Activated T-helper 1 cell treated with anti-CD3 and anti-CD28 coated beads, Interleukin-12 subunit alpha, Interleukin-12 subunit beta, Interleukin-2, Interleukin-4 antibody, amounts not matched to agents 30 ng/mL and 10 ng/mL and 1 ng/mL, durations not matched to agents 14 hours and 24 hours and 36 hours (primary cell): ENCODE data around the gene FMN1. TPM values are rescaled to one million over a fixed set of nuclear protein-coding genes. Genes with fewer than 3 reads are reported as not detected.

Source experiments
- DNase-seq: peaks from one replicate; pipeline ENCODE4 v3.0.0; 2021; ENCODE audit warnings: low spot score
- H3K27ac Mint-ChIP-seq: one replicate; pipeline ENCODE4 v1.8.0; 2021; ENCODE audit warnings: mild to moderate bottlenecking, mixed read lengths
- H3K27me3 Mint-ChIP-seq: one replicate; pipeline ENCODE4 v1.8.0; 2022; ENCODE audit warnings: mild to moderate bottlenecking, moderate library complexity, mixed read lengths; ENCODE audit not compliant: insufficient read depth
- H3K36me3 Mint-ChIP-seq: one replicate; pipeline ENCODE4 v1.8.0; 2021; ENCODE audit warnings: low read depth, mixed read lengths
- H3K4me1 Mint-ChIP-seq: one replicate; pipeline ENCODE4 v1.8.0; 2021; ENCODE audit warnings: low read depth, mixed read lengths
- H3K4me3 Mint-ChIP-seq: one replicate; pipeline ENCODE4 v1.8.0; 2021; ENCODE audit warnings: mild to moderate bottlenecking, moderate library complexity, mixed read lengths
- H3K9me3 Mint-ChIP-seq: one replicate; pipeline ENCODE4 v1.8.0; 2021; ENCODE audit warnings: mixed read lengths
- intact Hi-C: fragments of 100-400 bp; cut with micrococcal nuclease; formaldehyde crosslinking; loops from one replicate; pipeline ENCODE4 v1.15.1; 2024
- total RNA-seq: library from RNA; stranded (reverse); gene quantifications from 2 replicates; pipeline ENCODE4 v1.2.3, GENCODE V29; 2022

FMN1 gene
- total RNA-seq, 1 donor from 2014 or later = 0.03 TPM

DNA sequence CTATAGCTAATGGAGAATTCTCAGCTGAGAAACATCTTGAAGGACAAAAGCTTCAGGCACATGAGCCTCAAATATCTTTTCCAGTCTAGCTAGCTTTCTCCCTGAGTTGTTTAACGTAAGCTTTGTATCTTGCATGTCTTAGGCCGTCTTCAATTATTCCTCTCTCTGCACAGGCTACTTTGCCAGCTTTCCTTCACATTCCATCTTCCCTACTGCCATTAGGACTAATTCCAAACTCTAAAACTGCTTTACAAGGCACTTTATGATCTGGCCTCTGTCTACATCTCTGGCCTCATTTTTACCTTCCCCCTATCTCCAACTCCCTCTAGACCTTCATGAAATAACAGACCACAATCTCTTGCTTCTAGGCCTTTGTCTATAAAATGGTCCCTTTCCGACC is 305.3 kb downstream of the FMN1 start:
- Mint-ChIP-seq H3K9me3 (no peaks in the 10 kb centered on the region), H3K4me1 (no peaks in the 10 kb centered on the region), H3K27ac (no peak overlapping the region), H3K27me3 (peaks cover 2% of the 10 kb centered on the region), H3K4me3 (no peak overlapping the region), H3K36me3 (no peaks in the 10 kb centered on the region)
- DNase-seq = no peak
- intact Hi-C loops = no loop called here

DNA sequence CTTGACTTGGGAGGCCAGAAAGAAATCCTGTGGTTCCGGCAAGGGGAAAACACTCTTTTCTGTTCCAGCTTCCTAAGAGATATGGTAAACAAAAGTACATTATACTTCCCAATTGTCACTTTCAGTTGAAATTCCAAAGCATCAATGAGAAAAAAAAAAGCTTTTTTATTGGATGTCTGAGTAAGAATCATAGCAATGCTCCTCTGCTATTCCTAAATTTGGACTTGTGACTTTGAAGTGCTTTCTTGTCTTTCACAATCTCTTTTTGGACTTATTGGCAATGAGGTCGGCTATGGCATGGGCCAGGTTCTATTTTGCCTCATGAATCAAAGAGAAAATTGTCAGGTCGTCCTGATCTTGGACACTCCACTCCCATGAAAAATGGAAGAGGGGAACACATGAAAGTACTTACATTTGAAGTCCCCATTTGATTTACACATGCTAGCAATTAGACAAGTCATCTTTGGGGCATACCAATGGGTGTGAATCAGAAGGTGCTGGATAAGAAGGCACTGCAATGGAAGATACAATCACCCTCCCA is 306.2 kb downstream of the FMN1 start:
- intact Hi-C loops = no loop called here
- H3K9me3 Mint-ChIP-seq = no peaks in the 10 kb centered on the region
- DNase-seq = no peak
- no peaks in the 10 kb centered on the region for H3K36me3 Mint-ChIP-seq
- no peak overlapping the region for H3K4me3 Mint-ChIP-seq
- no peaks in the 10 kb centered on the region for H3K4me1 Mint-ChIP-seq
- no peak overlapping the region for H3K27ac Mint-ChIP-seq
- H3K27me3 Mint-ChIP-seq = peaks cover 2% of the 10 kb centered on the region

DNA sequence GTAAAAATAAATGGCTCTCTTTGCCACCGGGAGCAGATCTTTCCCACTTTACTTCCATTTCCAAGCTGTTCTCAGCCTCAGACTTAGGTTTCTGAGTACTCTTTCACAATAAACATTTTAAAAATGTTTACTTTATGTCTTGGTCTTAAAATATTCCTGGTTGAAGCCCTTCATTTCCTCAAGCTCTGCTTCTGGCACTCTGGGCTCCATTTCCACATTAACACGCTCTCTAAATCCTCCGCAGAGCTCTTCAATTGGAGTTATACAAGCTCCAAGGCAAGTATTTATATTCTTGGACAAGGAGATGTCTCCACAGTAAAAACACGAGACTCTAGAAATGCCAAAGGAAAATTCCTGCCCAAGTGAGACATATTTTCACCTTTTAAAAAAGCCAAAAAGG is 307.4 kb downstream of the FMN1 start:
- peaks cover 6% of the 10 kb centered on the region for H3K27me3 Mint-ChIP-seq
- no peaks in the 10 kb centered on the region for H3K4me1 Mint-ChIP-seq
- H3K4me3 Mint-ChIP-seq = no peak overlapping the region
- no peaks in the 10 kb centered on the region for H3K36me3 Mint-ChIP-seq
- no peak for DNase-seq
- intact Hi-C loops = no loop called here
- H3K9me3 Mint-ChIP-seq = no peaks in the 10 kb centered on the region
- H3K27ac Mint-ChIP-seq = no peak overlapping the region

DNA sequence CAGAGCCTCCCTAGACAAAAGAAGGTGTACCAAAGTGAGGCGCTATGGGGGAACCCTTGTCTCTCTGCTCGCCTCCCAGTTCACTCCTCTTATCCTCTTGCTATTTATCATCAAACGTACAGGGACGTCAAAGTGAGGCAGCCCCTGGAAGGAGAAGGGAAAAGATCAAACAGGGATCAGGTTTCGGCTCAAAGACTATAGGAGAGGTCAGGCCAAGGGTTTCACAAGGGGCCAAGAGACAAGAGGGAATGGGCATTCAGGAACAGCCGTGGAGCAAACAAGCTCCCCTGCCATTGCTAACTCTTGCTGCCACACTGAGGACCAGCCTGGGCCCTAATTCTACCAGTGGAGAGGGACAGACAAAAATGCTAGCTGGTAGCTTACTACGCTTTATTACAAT is 308.1 kb downstream of the FMN1 start:
- Mint-ChIP-seq H3K36me3 (no peaks in the 10 kb centered on the region), H3K27me3 (peaks cover 6% of the 10 kb centered on the region), H3K4me3 (no peak overlapping the region), H3K9me3 (no peaks in the 10 kb centered on the region), H3K27ac (no peak overlapping the region), H3K4me1 (no peaks in the 10 kb centered on the region)
- DNase-seq = no peak
- intact Hi-C loops = no loop called here

DNA sequence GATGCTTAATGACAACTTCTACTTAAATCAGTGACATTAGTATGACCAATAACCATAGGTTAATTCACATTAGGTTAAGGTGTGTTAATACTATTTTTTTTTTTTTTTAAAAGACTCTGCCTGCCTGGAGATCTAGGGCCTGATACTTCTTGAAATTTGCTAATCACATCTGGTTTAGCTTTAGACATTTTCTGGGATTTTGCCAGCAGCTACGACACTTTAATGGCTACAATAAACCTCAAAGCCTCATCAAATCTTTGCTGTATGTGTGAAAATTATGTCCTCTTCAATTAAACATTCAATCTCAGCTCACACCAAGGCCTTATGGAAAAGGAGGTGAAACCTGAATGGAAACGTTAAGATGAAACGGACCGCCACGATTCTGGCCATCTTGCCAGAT is 308.8 kb downstream of the FMN1 start:
- no peaks in the 10 kb centered on the region for H3K9me3 Mint-ChIP-seq
- no peaks in the 10 kb centered on the region for H3K36me3 Mint-ChIP-seq
- H3K27ac Mint-ChIP-seq = no peak overlapping the region
- no peak overlapping the region for H3K4me3 Mint-ChIP-seq
- H3K4me1 Mint-ChIP-seq = no peaks in the 10 kb centered on the region
- intact Hi-C loops = no loop called here
- peaks cover 6% of the 10 kb centered on the region for H3K27me3 Mint-ChIP-seq
- DNase-seq = no peak

DNA sequence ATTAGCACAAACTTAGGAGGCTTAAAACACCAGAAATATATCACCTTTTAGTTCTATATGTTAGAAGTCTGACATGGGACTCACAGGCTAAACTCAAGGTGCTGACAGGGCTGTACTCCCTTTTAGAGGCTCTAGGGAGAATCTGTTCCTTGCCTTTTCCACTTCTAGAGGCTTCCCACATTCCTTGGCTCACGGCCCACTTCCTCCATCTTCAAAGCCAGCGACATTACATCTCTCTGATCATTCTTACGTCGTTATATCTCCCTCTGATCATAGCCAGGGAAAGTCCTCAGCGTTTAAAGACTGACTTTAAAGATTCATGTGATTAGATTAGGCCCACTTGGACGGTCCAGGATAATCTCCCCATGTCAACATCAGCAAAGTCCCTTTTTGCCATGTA is 310.4 kb downstream of the FMN1 start:
- H3K27ac Mint-ChIP-seq = no peak overlapping the region
- intact Hi-C loops = no loop called here
- no peak overlapping the region for H3K4me3 Mint-ChIP-seq
- H3K9me3 Mint-ChIP-seq = no peaks in the 10 kb centered on the region
- no peak for DNase-seq
- H3K36me3 Mint-ChIP-seq = no peaks in the 10 kb centered on the region
- no peaks in the 10 kb centered on the region for H3K4me1 Mint-ChIP-seq
- peaks cover 6% of the 10 kb centered on the region for H3K27me3 Mint-ChIP-seq

DNA sequence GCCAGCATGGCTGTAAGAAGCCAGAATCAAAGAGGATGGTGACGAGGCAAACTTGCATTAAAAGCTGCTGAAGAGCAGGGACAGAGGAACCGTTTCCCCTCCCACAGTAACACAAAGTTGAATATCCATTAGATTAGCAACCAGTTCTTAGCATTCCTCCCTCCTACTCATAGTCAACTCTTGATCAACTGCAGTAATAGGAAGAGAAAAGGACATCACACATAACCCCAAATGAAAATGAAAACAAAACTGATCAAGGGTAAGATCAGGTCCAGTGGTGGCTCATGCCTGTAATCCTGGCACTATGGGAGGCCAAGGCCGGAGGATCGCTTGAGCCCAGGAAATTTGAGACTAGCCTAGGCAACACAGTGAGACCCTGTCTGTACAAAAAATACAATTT is 311.6 kb downstream of the FMN1 start:
- H3K9me3 Mint-ChIP-seq = no peaks in the 10 kb centered on the region
- H3K27me3 Mint-ChIP-seq = peaks cover 6% of the 10 kb centered on the region
- H3K4me1 Mint-ChIP-seq = no peaks in the 10 kb centered on the region
- no peak overlapping the region for H3K27ac Mint-ChIP-seq
- no peaks in the 10 kb centered on the region for H3K36me3 Mint-ChIP-seq
- no peak for DNase-seq
- H3K4me3 Mint-ChIP-seq = no peak overlapping the region
- intact Hi-C loops = no loop called here

DNA sequence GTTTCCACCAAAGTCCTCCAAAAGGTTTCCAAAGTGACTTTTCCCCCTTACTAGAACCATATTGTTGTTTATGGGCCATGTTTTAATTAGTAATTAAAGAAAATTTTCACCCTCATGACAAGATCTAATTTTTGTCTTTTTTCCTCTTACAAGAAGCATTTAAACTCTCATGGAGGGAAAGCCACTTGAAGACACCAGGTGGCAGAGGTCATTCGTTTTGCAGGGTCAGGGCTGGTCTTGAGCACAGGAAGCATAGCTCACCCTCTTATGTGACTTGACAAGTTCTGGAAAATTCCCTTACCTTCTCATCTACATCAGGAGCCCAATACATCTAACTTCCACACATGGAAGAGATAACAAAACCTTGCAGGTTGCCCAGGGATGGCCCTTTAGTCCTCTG is 313.0 kb downstream of the FMN1 start:
- no peak for DNase-seq
- H3K27me3 Mint-ChIP-seq = peaks cover 6% of the 10 kb centered on the region
- H3K27ac Mint-ChIP-seq = no peak overlapping the region
- H3K4me3 Mint-ChIP-seq = no peak overlapping the region
- intact Hi-C loops = no loop called here
- H3K4me1 Mint-ChIP-seq = no peaks in the 10 kb centered on the region
- no peaks in the 10 kb centered on the region for H3K9me3 Mint-ChIP-seq
- H3K36me3 Mint-ChIP-seq = no peaks in the 10 kb centered on the region

DNA sequence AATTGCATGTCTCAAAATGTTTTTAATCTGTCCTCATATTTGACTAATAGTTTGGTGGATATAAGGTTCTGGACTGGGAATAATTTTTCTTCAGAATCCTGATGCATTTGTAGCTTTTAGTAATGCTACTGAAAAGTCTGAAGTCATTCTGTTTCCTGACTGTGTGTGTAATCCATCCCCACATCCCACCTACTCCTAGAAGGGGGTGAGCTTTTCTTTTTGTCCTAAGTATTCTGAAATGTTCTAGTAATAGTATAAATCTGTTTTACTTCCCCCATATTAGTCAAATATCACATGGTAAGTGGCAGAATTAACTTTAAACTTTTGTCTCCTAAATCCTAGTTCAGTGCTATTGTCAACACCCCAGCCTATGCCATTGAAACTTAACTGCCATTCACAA is 313.9 kb downstream of the FMN1 start:
- Mint-ChIP-seq H3K4me1 (no peaks in the 10 kb centered on the region), H3K36me3 (no peaks in the 10 kb centered on the region), H3K27ac (no peak overlapping the region), H3K27me3 (peaks cover 6% of the 10 kb centered on the region), H3K4me3 (no peak overlapping the region), H3K9me3 (no peaks in the 10 kb centered on the region)
- DNase-seq = no peak
- intact Hi-C loops = no loop called here

DNA sequence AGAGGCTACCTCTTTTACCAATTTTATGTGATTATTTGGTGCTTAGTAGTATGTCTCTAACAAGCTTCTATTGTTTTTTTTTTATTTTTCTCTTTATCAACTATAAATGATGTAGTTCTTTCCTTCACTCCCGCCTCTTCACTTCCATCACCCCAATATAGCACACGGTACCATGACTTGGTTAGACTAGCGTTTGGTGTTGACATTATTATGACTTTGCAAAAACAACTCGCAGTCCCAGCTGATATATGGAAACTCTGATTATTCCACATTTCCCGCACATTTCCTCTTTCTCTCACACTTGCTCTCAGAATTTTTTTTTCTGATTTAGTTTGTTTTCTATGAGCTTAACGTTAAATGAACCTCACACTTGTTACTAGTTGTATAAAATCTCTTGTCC is 314.5 kb downstream of the FMN1 start:
- Mint-ChIP-seq H3K27ac (no peak overlapping the region), H3K4me3 (no peak overlapping the region), H3K4me1 (no peaks in the 10 kb centered on the region), H3K27me3 (peaks cover 6% of the 10 kb centered on the region), H3K36me3 (no peaks in the 10 kb centered on the region), H3K9me3 (no peaks in the 10 kb centered on the region)
- no peak for DNase-seq
- intact Hi-C loops = no loop called here

DNA sequence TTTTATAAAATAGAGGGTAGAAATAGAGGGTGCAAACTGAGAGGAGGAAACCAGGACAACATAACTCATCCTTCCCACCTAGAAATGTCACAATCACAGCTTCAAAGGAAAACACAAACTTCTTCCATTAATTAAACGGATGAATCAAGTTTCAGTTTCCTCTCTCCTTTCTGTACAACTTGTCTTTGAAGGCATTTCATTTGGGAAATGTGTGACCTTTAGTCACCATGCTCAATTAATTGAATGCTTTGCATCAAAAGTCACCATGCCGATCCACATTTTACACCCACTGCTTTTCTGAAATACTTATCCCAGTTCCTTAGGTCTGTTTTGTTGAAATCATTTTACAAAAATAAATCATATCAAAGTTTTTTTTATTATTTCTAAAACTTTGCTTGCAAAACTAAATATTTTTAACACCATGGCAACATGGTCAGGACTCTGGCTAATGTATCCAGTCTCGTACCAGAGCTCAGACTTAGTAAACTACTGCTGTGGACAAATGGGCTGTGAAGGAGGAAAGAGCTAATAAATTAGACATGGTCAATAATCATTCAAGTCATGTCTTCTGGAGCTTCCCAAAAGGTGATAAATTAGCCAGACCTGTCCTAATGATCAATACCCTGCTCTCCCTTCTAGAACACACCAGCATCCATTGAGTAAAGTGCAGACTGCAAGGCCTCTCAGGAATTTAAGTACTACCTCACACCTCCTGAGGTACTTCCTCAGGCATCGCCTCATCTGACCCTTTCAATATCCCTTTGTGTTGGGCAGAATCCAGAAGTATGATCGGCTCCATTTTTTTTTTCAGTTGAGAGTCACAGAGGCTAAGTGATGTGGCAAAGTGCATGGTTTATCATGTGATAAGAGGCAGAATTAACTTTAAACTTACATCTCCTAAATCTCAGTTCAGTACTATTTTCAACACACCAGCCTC is 315.4 kb downstream of the FMN1 start:
- intact Hi-C loops = no loop called here
- Mint-ChIP-seq H3K9me3 (no peaks in the 10 kb centered on the region), H3K36me3 (no peaks in the 10 kb centered on the region), H3K4me1 (no peaks in the 10 kb centered on the region), H3K27ac (no peak overlapping the region), H3K4me3 (no peak overlapping the region), H3K27me3 (peaks cover 6% of the 10 kb centered on the region)
- DNase-seq = no peak

DNA sequence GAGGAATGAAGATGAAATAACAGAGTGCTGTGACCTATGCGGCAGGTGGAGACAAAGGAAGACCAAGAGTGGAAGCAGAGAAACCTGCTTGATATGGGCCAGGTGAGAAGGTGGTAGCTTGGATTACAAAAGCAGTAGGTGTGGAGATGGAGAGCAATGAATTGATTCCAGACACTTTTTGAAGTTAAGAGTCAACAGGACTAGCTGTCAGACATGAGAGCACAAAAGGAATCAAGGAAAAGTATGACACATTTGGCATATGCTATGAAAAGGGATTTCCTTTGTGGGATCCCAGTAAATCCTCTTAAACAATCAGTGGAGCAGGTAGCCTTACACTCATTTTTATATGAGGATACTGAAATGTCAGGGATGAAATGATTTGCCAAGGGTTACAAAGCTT is 316.2 kb downstream of the FMN1 start:
- DNase-seq = no peak
- Mint-ChIP-seq H3K36me3 (no peaks in the 10 kb centered on the region), H3K4me3 (no peak overlapping the region), H3K27ac (no peak overlapping the region), H3K4me1 (no peaks in the 10 kb centered on the region), H3K9me3 (no peaks in the 10 kb centered on the region), H3K27me3 (peaks cover 6% of the 10 kb centered on the region)
- intact Hi-C loops = no loop called here

DNA sequence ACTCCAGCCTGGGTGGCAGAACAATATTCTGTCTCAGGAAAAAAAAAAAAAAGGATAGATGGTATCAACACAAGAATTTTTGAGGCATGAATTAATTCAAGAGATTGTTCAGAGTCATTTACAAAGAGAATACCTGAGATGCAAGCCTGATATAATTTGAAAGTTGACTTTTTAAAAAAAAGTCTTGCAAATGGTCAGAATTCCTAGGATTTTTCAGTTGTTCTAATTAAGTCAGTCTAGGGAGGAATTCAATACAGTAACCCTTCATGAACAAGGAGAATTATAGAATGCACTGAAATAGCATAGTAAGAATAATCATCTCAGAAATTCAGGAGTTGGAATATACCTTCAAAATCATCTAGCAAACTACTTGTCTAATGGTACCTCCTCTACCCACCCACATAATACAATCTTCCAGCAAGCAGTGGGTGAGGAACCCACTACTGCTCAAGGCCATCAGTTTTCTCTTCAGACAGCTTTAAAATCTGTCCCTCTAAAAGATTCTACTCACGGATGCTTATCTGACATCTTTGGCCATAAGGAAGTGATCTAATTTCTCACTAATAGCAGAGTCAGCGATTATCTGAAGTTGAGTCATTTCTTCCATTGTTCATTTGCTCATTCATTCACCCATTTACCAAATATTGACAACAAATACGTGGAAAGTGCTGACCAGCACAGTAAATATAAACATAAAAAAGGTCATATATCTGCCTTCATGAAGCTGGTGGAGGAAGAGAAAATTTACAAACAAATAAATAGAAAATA is 317.1 kb downstream of the FMN1 start:
- Mint-ChIP-seq H3K4me3 (no peak overlapping the region), H3K27me3 (peaks cover 2% of the 10 kb centered on the region), H3K27ac (no peak overlapping the region), H3K4me1 (no peaks in the 10 kb centered on the region), H3K9me3 (no peaks in the 10 kb centered on the region), H3K36me3 (no peaks in the 10 kb centered on the region)
- intact Hi-C loops = no loop called here
- DNase-seq = no peak
